Gastroesophageal sphincter (tissue), 4 donors: ENCODE data around the gene CHST1. TPM values are rescaled to one million over a fixed set of nuclear protein-coding genes. Genes with fewer than 3 reads are reported as not detected.

Experiments
- ATAC-seq: fragments of 150-250 bp; one replicate; pipeline ENCODE4 v1.9.1; 2016; ENCODE audit warnings: mild to moderate bottlenecking, moderate library complexity
- H3K27ac ChIP-seq, 4 donors: fragments of 200-600 bp; sonication (generic) in 3 of 4; 1 replicate in 3 of 4; 2 replicates in 1 of 4; pipeline ENCODE4 v1.5.1; 2016 to 2019
- H3K27me3 ChIP-seq: fragments of 200-600 bp; sonication (generic); one replicate; pipeline ENCODE4 v1.5.1; 2019
- H3K36me3 ChIP-seq, 2 donors: fragments of 200-600 bp; sonication (generic); one replicate each; pipeline ENCODE4 v1.5.1; 2019; ENCODE audit warnings: control low read depth in 1 of 2
- H3K4me1 ChIP-seq, 3 donors: fragments of 200-600 bp; sonication (generic); 1 replicate in 2 of 3; 2 replicates in 1 of 3; pipeline ENCODE4 v1.5.1; 2016 to 2019; ENCODE audit warnings: control low read depth in 2 of 3
- H3K4me3 ChIP-seq, 2 donors: fragments of 200-600 bp; sonication (generic); one replicate each; pipeline ENCODE4 v1.5.1; 2019; ENCODE audit warnings: mild to moderate bottlenecking in 1 of 2, moderate library complexity in 1 of 2
- H3K9me3 ChIP-seq, 3 donors: fragments of 200-600 bp; sonication (generic); one replicate each; pipeline ENCODE4 v1.5.1; 2017 to 2019; ENCODE audit warnings: control low read depth in 2 of 3
- CTCF ChIP-seq, 4 experiments: fragments of 200-600 bp in 2 of 4; fragments of 450-650 bp in 2 of 4; sonication (generic) in 1 of 4; IDR thresholded peaks; one replicate each; pipeline ENCODE4 v1.5.1; 2017 to 2019; ENCODE audit warnings: antibody characterized with exemption in 4 of 4, mild to moderate bottlenecking in 2 of 4, moderate library complexity in 2 of 4
- EP300 ChIP-seq: sonication (generic); formaldehyde crosslinking; IDR thresholded peaks from one replicate; pipeline ENCODE4 v1.6.1; 2017; ENCODE audit warnings: antibody characterized with exemption, mild to moderate bottlenecking
- POLR2A ChIP-seq, 2 donors: fragments of 450-650 bp; IDR thresholded peaks; one replicate each; pipeline ENCODE4 v1.6.1; 2017; ENCODE audit warnings: antibody characterized with exemption in 2 of 2, mild to moderate bottlenecking in 2 of 2, moderate library complexity in 1 of 2
- POLR2AphosphoS5 ChIP-seq: sonication (generic); formaldehyde crosslinking; IDR thresholded peaks from one replicate; pipeline ENCODE4 v1.6.1; 2017; ENCODE audit warnings: antibody characterized with exemption
- WGBS, 2 donors: methylation state at CpG; one replicate each; pipeline ENCODE4 v1.1.5; 2018; ENCODE audit warnings: low coverage in 1 of 2; 5-methylcytosine and 5-hydroxymethylcytosine counted together
- total RNA-seq, 4 donors: library from RNA; depleted of rRNA; stranded (reverse); fragments of >200 nt; gene quantifications; one replicate each; pipeline ENCODE4 v1.1.0, GENCODE V29; 2016

CHST1 gene
- total RNA-seq, 4 donors from 2014 or later: 2.1 to 4.7 (median 2.4) TPM

DNA sequence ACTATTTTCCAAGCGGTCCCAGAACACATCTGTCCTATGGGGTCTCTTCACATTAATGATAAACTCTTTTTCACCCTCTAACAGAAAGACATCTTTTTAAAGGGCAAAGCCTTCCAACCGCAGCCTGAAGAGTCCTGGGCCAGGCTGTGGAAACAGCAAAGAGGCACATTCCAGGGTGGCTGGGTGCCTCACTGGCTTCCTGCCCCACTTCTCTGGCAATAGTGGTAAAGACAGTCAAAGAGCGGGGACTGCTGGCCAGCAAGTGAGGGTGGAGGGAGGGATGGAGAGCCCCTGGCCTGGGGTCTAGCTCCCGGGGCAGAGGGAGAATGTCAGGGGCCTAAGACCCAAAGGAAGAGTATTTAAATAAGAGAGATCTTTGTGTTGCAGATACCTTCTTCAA lies 10.2 kb upstream of the CHST1 start:
- no peaks in the 10 kb centered on the region for H3K27me3 ChIP-seq
- no peak overlapping the region for H3K27ac ChIP-seq
- no peak for TF ChIP-seq POLR2AphosphoS5
- TF ChIP-seq EP300: no peak
- TF ChIP-seq POLR2A (IDR thresholded peaks at IDR 0.05): no peak
- TF ChIP-seq CTCF (IDR thresholded peaks at IDR 0.05): no peak
- WGBS, 2 donors: 73 to 80% methylated on average over 1 to 2 of the region's 4 CpGs
- no peaks in the 10 kb centered on the region for H3K9me3 ChIP-seq
- ATAC-seq: no peak
- H3K4me3 ChIP-seq: no peak overlapping the region
- H3K4me1 ChIP-seq: no peaks in the 10 kb centered on the region
- H3K36me3 ChIP-seq: no peaks in the 10 kb centered on the region

DNA sequence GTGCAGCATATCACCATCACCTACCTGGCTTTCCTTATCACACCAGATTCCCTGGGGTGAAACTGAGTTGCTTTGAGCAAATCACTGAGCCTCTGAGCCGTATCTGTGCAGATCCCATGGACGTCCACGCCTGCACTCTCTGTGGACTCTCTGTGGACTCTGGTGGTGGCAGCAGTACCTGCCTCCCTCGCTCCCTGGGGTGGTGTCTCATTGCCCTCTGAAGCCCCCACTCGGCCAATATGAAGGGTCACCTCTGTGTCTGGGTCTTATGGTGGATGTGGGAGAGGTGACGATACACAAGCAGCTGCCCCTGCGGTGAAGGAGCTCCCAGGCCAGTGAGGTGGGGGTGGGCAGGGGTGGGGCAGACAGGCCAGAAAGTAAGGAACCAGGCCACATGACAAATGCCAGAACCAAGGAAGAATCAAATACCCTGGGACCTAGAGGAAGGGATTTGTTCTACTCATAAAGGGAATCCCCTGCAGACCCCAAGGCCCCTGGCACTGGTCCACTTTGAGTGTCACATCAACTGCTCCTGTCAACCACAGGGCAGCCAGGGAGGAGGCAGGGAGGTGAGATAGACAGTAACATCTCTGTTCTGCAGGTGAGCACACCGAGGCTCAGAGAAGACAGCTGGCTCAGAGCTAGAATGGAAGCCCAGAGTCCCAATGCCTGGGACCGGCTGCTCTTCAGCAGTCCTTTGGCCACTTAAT lies 9.2 kb upstream of the CHST1 start:
- no peaks in the 10 kb centered on the region for H3K36me3 ChIP-seq
- H3K4me3 ChIP-seq: no peak overlapping the region
- no peaks in the 10 kb centered on the region for H3K9me3 ChIP-seq
- no peaks in the 10 kb centered on the region for H3K27me3 ChIP-seq
- H3K27ac ChIP-seq: no peak overlapping the region
- no peak for ATAC-seq
- 100% methylated on average over 1 of the region's 9 CpGs; no CpG with 5 or more reads in 1 of the 2 donors for WGBS, 2 donors
- no peaks in the 10 kb centered on the region for H3K4me1 ChIP-seq
- TF ChIP-seq POLR2AphosphoS5 (no peak), EP300 (no peak), CTCF (IDR thresholded peaks at IDR 0.05) (no peak), POLR2A (IDR thresholded peaks at IDR 0.05) (no peak)

DNA sequence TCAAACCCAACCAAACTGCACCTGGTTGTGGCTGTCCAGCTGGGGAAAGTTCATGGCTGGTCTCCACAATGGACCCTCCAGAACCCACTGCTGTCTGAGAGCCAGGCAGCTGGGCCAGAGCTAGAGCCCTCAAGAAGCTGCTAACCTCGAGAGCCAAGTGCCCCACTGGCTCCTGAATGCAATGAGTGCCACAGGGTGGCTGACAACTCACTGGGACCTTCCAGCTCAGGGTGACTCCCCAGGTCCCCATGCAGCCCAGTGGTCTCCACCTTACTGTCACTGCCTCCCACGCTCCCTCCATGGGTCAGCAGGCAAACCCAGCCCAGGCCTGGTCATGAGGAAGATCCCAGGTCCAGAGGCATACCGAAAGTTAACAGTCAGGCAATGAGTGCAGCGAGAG lies 8.0 kb upstream of the CHST1 start:
- H3K36me3 ChIP-seq: no peaks in the 10 kb centered on the region
- ATAC-seq: no peak
- H3K9me3 ChIP-seq: no peaks in the 10 kb centered on the region
- H3K4me3 ChIP-seq: no peak overlapping the region
- 100% methylated on average over 1 of the region's 4 CpGs; no CpG with 5 or more reads in 1 of the 2 donors for WGBS, 2 donors
- no peak overlapping the region for H3K27ac ChIP-seq
- no peaks in the 10 kb centered on the region for H3K4me1 ChIP-seq
- H3K27me3 ChIP-seq: no peaks in the 10 kb centered on the region
- TF ChIP-seq EP300 (no peak), CTCF (IDR thresholded peaks at IDR 0.05) (no peak), POLR2AphosphoS5 (no peak), POLR2A (IDR thresholded peaks at IDR 0.05) (no peak)

DNA sequence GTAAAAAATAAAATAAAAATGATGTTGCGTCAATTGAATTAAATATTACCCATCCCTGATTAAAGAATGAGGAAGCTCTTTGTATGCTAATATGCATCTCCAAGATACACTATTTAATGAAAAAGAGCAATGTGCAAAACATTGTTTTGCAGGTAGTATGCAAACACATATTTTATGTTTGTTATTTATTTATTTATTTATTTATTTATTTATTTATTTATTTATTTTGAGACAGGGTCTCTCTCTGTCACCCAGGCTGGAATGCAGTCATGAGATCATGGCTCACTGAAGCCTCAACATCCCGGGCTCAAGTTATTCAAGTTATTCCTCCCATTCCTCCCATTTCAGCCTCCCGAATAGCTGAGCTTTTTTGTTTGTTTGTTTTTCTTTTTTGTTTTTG lies 7.2 kb upstream of the CHST1 start:
- ATAC-seq: no peak
- Histone ChIP-seq H3K27me3 (no peaks in the 10 kb centered on the region), H3K36me3 (no peaks in the 10 kb centered on the region), H3K4me1 (no peaks in the 10 kb centered on the region), H3K27ac (no peak overlapping the region), H3K9me3 (no peaks in the 10 kb centered on the region), H3K4me3 (no peak overlapping the region)
- no peak for TF ChIP-seq CTCF (IDR thresholded peaks at IDR 0.05)
- TF ChIP-seq EP300: no peak
- TF ChIP-seq POLR2AphosphoS5: no peak
- no peak for TF ChIP-seq POLR2A (IDR thresholded peaks at IDR 0.05)
- 78 to 100% methylated on average over 1 to 3 of the region's 3 CpGs for WGBS, 2 donors
